Mammary epithelial cell (primary cell): ENCODE data around the gene INSL3.

Experiments used
- EZH2 ChIP-seq: IDR thresholded peaks from 2 replicates; pipeline ENCODE4 v1.6.1; 2012; ENCODE audit warnings: low read length, inconsistent platforms, borderline replicate concordance
- TF ChIP-seq, protein P1 (sequence below), 2 donors: IDR thresholded peaks in 1 of 2; conservative IDR thresholded peaks in 1 of 2; 2 replicates each; pipeline ENCODE4 v1.5.1; 2011 to 2012; ENCODE audit warnings: inconsistent platforms in 2 of 2, low read length in 2 of 2, mild to moderate bottlenecking in 2 of 2, control low read depth in 1 of 2, low read depth in 1 of 2; ENCODE audit not compliant: insufficient read depth in 1 of 2; ENCODE audit errors: extremely low read depth in 1 of 2

DNA sequence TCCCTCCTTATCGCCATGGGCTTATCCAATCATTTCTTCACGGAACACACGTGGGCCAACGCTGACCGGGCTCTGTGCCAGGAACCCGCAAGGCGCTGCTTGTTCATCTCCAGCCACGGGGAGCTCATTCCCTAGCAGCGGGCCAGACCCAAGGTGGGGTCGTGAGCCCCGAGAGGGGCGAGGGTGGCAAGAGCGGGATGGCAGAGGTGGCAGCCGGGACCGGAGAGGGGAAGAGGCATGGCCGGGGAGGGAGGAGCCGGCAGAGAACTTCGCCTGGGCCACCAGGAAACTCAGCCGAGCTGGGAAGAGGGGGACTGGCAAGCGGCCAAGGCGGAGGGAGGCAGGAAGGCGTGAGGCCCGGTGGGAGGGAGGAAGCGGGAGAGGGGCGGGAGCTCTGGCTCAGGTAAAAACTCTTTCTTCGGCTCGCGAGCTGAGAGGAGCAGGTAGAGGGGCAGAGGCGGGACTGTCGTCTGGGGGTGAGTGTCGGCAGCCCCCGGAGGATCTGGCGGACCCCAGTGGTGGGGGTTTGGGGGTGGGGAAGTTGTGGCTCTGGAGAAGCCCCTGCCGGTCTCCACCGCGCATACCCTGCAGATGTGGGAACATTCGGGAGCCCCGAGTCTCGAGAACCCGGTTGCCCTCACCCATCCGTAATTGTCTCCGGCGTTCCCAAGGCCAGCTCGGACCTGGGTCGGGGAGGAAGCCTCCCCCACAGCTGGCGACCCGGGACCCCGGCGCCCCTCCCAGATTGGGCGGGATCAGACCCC, 26.4 kb downstream of the INSL3 start, which contains the start of gene B3GNT3:
- TF ChIP-seq, protein P1, sequence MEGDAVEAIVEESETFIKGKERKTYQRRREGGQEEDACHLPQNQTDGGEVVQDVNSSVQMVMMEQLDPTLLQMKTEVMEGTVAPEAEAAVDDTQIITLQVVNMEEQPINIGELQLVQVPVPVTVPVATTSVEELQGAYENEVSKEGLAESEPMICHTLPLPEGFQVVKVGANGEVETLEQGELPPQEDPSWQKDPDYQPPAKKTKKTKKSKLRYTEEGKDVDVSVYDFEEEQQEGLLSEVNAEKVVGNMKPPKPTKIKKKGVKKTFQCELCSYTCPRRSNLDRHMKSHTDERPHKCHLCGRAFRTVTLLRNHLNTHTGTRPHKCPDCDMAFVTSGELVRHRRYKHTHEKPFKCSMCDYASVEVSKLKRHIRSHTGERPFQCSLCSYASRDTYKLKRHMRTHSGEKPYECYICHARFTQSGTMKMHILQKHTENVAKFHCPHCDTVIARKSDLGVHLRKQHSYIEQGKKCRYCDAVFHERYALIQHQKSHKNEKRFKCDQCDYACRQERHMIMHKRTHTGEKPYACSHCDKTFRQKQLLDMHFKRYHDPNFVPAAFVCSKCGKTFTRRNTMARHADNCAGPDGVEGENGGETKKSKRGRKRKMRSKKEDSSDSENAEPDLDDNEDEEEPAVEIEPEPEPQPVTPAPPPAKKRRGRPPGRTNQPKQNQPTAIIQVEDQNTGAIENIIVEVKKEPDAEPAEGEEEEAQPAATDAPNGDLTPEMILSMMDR (conservative IDR thresholded peaks at IDR 0.05 in 1 of 2, IDR thresholded peaks at IDR 0.05 in 1 of 2; ENCODE audit: extremely low read depth in 1 of 2, insufficient read depth in 1 of 2, low read depth in 1 of 2, low read length in 2 of 2) = no peak
- TF ChIP-seq EZH2 = no peak
